ENCODE results near the gene DIAPH2.

Gene DIAPH2

GRCh38 chrX:97471071-97471470 is 786.4 kb downstream of the DIAPH2 start:
- FAIRE-seq (peak; percentile 60), DNase-seq (ENCODE audit: insufficient read length, low spot score) (no peak)
- TF ChIP-seq TAF1 (IDR thresholded peaks at IDR 0.05; ENCODE audit: low read depth, low read length) (no peak), POLR2AphosphoS5 (IDR thresholded peaks at IDR 0.05; ENCODE audit: low read depth, low read length) (no peak), SPI1 (IDR thresholded peaks at IDR 0.05; ENCODE audit: low read depth, low read length) (no peak), PAX5 (IDR thresholded peaks at IDR 0.05; ENCODE audit: insufficient read depth, low read length, severe bottlenecking) (no peak), POU2F2 (IDR thresholded peaks at IDR 0.05; ENCODE audit: low read depth, low read length) (no peak), POLR2A (IDR thresholded peaks at IDR 0.05; ENCODE audit: low read depth, low read length) (no peak)

- FAIRE-seq (no peak), DNase-seq (ENCODE audit: insufficient read length, low spot score) (no peak)
- TF ChIP-seq TAF1 (IDR thresholded peaks at IDR 0.05; ENCODE audit: low read depth, low read length) (no peak), POLR2A (IDR thresholded peaks at IDR 0.05; ENCODE audit: low read depth, low read length) (no peak), SPI1 (IDR thresholded peaks at IDR 0.05; ENCODE audit: low read depth, low read length) (no peak), POU2F2 (IDR thresholded peaks at IDR 0.05; ENCODE audit: low read depth, low read length) (no peak), PAX5 (IDR thresholded peaks at IDR 0.05; ENCODE audit: insufficient read depth, low read length, severe bottlenecking) (no peak), POLR2AphosphoS5 (IDR thresholded peaks at IDR 0.05; ENCODE audit: low read depth, low read length) (no peak)
Measured at GRCh38 chrX:97474933-97475332, 790.3 kb downstream of the DIAPH2 start.

- TF ChIP-seq SPI1 (IDR thresholded peaks at IDR 0.05; ENCODE audit: low read depth, low read length) (no peak), TAF1 (IDR thresholded peaks at IDR 0.05; ENCODE audit: low read depth, low read length) (no peak), PAX5 (IDR thresholded peaks at IDR 0.05; ENCODE audit: insufficient read depth, low read length, severe bottlenecking) (no peak), POLR2A (IDR thresholded peaks at IDR 0.05; ENCODE audit: low read depth, low read length) (no peak), POLR2AphosphoS5 (IDR thresholded peaks at IDR 0.05; ENCODE audit: low read depth, low read length) (no peak), POU2F2 (IDR thresholded peaks at IDR 0.05; ENCODE audit: low read depth, low read length) (no peak)
- FAIRE-seq (no peak), DNase-seq (ENCODE audit: insufficient read length, low spot score) (no peak)
Measured at GRCh38 chrX:97479106-97479890, 794.7 kb downstream of the DIAPH2 start.

- FAIRE-seq = no peak
- TF ChIP-seq POLR2AphosphoS5 (IDR thresholded peaks at IDR 0.05; ENCODE audit: low read depth, low read length) (no peak), POLR2A (IDR thresholded peaks at IDR 0.05; ENCODE audit: low read depth, low read length) (no peak), SPI1 (IDR thresholded peaks at IDR 0.05; ENCODE audit: low read depth, low read length) (no peak), POU2F2 (IDR thresholded peaks at IDR 0.05; ENCODE audit: low read depth, low read length) (no peak), PAX5 (IDR thresholded peaks at IDR 0.05; ENCODE audit: insufficient read depth, low read length, severe bottlenecking) (no peak), TAF1 (IDR thresholded peaks at IDR 0.05; ENCODE audit: low read depth, low read length) (no peak)
- DNase-seq (ENCODE audit: insufficient read length, low spot score) = no peak
Measured at GRCh38 chrX:97481228-97481627, 796.6 kb downstream of the DIAPH2 start.

- DNase-seq (ENCODE audit: insufficient read length, low spot score) (no peak), FAIRE-seq (no peak)
- TF ChIP-seq POLR2A (IDR thresholded peaks at IDR 0.05; ENCODE audit: low read depth, low read length) (no peak), POLR2AphosphoS5 (IDR thresholded peaks at IDR 0.05; ENCODE audit: low read depth, low read length) (no peak), SPI1 (IDR thresholded peaks at IDR 0.05; ENCODE audit: low read depth, low read length) (no peak), TAF1 (IDR thresholded peaks at IDR 0.05; ENCODE audit: low read depth, low read length) (no peak), POU2F2 (IDR thresholded peaks at IDR 0.05; ENCODE audit: low read depth, low read length) (no peak), PAX5 (IDR thresholded peaks at IDR 0.05; ENCODE audit: insufficient read depth, low read length, severe bottlenecking) (no peak)
Measured at GRCh38 chrX:97482666-97483300, 798.1 kb downstream of the DIAPH2 start.

- TF ChIP-seq POU2F2 (IDR thresholded peaks at IDR 0.05; ENCODE audit: low read depth, low read length) = no peak
- no peak for TF ChIP-seq TAF1 (IDR thresholded peaks at IDR 0.05; ENCODE audit: low read depth, low read length)
- no peak for TF ChIP-seq SPI1 (IDR thresholded peaks at IDR 0.05; ENCODE audit: low read depth, low read length)
- TF ChIP-seq PAX5 (IDR thresholded peaks at IDR 0.05; ENCODE audit: insufficient read depth, low read length, severe bottlenecking) = no peak
- no peak for TF ChIP-seq POLR2AphosphoS5 (IDR thresholded peaks at IDR 0.05; ENCODE audit: low read depth, low read length)
- no peak for TF ChIP-seq POLR2A (IDR thresholded peaks at IDR 0.05; ENCODE audit: low read depth, low read length)
Measured at GRCh38 chrX:97490656-97491055, 806.0 kb downstream of the DIAPH2 start.

GRCh38 chrX:97494756-97495372 is 810.2 kb downstream of the DIAPH2 start:
- FAIRE-seq (peak; percentile 70), DNase-seq (ENCODE audit: insufficient read length, low spot score) (no peak)
- TF ChIP-seq PAX5 (IDR thresholded peaks at IDR 0.05; ENCODE audit: insufficient read depth, low read length, severe bottlenecking) (no peak), POU2F2 (IDR thresholded peaks at IDR 0.05; ENCODE audit: low read depth, low read length) (no peak), POLR2AphosphoS5 (IDR thresholded peaks at IDR 0.05; ENCODE audit: low read depth, low read length) (no peak), POLR2A (IDR thresholded peaks at IDR 0.05; ENCODE audit: low read depth, low read length) (no peak), SPI1 (IDR thresholded peaks at IDR 0.05; ENCODE audit: low read depth, low read length) (no peak)

More at GRCh38 chrX:97490656-97491055, 806.0 kb downstream of the DIAPH2 start:
- DNase-seq (ENCODE audit: insufficient read length, low spot score) (no peak), FAIRE-seq (no peak)

- peak; percentile 22; the same call in 1 of the 2 replicates for TF ChIP-seq SPI1 (IDR thresholded peaks at IDR 0.05; ENCODE audit: low read depth, low read length)
- no peak for TF ChIP-seq POU2F2 (IDR thresholded peaks at IDR 0.05; ENCODE audit: low read depth, low read length)
- no peak for DNase-seq (ENCODE audit: insufficient read length, low spot score)
- peak; percentile 66 for FAIRE-seq
Measured at GRCh38 chrX:97498093-97498492, 813.5 kb downstream of the DIAPH2 start.

GRCh38 chrX:97504431-97504830 is 819.8 kb downstream of the DIAPH2 start:
- FAIRE-seq (no peak), DNase-seq (ENCODE audit: insufficient read length, low spot score) (no peak)
- TF ChIP-seq POU2F2 (IDR thresholded peaks at IDR 0.05; ENCODE audit: low read depth, low read length) (no peak), POLR2A (IDR thresholded peaks at IDR 0.05; ENCODE audit: low read depth, low read length) (no peak), SPI1 (IDR thresholded peaks at IDR 0.05; ENCODE audit: low read depth, low read length) (no peak), POLR2AphosphoS5 (IDR thresholded peaks at IDR 0.05; ENCODE audit: low read depth, low read length) (no peak), PAX5 (IDR thresholded peaks at IDR 0.05; ENCODE audit: insufficient read depth, low read length, severe bottlenecking) (no peak), TAF1 (IDR thresholded peaks at IDR 0.05; ENCODE audit: low read depth, low read length) (no peak)

Measured in GM12891 (cell line).